ENCODE measurements around the gene CD300LD.
"Not testable (repeated sequence)": the region's sequence is repeated elsewhere in the genome, so short reads cannot be mapped to it uniquely, and the experiment has no call there.

The CD300LD gene

GRCh38 chr17:74592087-74592990 is at the start of gene CD300LD:
CD300LD (minus strand) TSS chr17:74592283; CDS start chr17:74592202, 81 bp downstream.
- DNase-seq (ENCODE audit: low read depth): no peak

- no peak for DNase-seq (ENCODE audit: low read depth)
Observed at GRCh38 chr17:74641224-74641957, 49.3 kb upstream of the CD300LD start.

- no peak for DNase-seq (ENCODE audit: low read depth)
Observed at GRCh38 chr17:74639704-74640151, 47.6 kb upstream of the CD300LD start.

- DNase-seq (ENCODE audit: low read depth): no peak
Observed at GRCh38 chr17:74637926-74638325, 45.8 kb upstream of the CD300LD start.

- no peak for DNase-seq (ENCODE audit: low read depth)
Observed at GRCh38 chr17:74637265-74637664, 45.2 kb upstream of the CD300LD start.

GRCh38 chr17:74636541-74637085 is 44.5 kb upstream of the CD300LD start:
- not testable (repeated sequence) for DNase-seq (ENCODE audit: low read depth)

- no peak for DNase-seq (ENCODE audit: low read depth)
Observed at GRCh38 chr17:74635418-74635817, 43.3 kb upstream of the CD300LD start.

GRCh38 chr17:74633326-74633725 is 41.2 kb upstream of the CD300LD start:
- no peak for DNase-seq (ENCODE audit: low read depth)

- DNase-seq (ENCODE audit: low read depth): no peak
Observed at GRCh38 chr17:74632617-74633016, 40.5 kb upstream of the CD300LD start.

GRCh38 chr17:74631468-74632450 is 39.7 kb upstream of the CD300LD start:
- no peak for DNase-seq (ENCODE audit: low read depth)

- DNase-seq (ENCODE audit: low read depth): not testable (repeated sequence)
Observed at GRCh38 chr17:74630251-74630650, 38.2 kb upstream of the CD300LD start.

- no peak for DNase-seq (ENCODE audit: low read depth)
Observed at GRCh38 chr17:74625661-74626060, 33.6 kb upstream of the CD300LD start.

GRCh38 chr17:74624131-74624530 is 32.0 kb upstream of the CD300LD start:
- no peak for DNase-seq (ENCODE audit: low read depth)

GRCh38 chr17:74623693-74624093 is 31.6 kb upstream of the CD300LD start, which contains the start of gene CD300E:
CD300E (minus strand) TSS chr17:74623738; CDS start chr17:74623621, 117 bp downstream.
- no peak for DNase-seq (ENCODE audit: low read depth)

GRCh38 chr17:74619077-74619673 is 27.1 kb upstream of the CD300LD start:
- DNase-seq (ENCODE audit: low read depth): no peak

- DNase-seq (ENCODE audit: low read depth): no peak
Observed at GRCh38 chr17:74618451-74618850, 26.4 kb upstream of the CD300LD start.

GRCh38 chr17:74616696-74617095 is 24.6 kb upstream of the CD300LD start:
- DNase-seq (ENCODE audit: low read depth): no peak

- no peak for DNase-seq (ENCODE audit: low read depth)
Observed at GRCh38 chr17:74612046-74612445, 20.0 kb upstream of the CD300LD start.

GRCh38 chr17:74610108-74610507 is 18.0 kb upstream of the CD300LD start:
- DNase-seq (ENCODE audit: low read depth): no peak

GRCh38 chr17:74608511-74608910 is 16.4 kb upstream of the CD300LD start:
- DNase-seq (ENCODE audit: low read depth): no peak

GRCh38 chr17:74607221-74607620 is 15.1 kb upstream of the CD300LD start:
- no peak for DNase-seq (ENCODE audit: low read depth)

Measured in T-helper 22 cell (primary cell).